Stimulated activated effector memory CD8-positive, alpha-beta T cell treated with anti-CD3 and anti-CD28 coated beads, Interleukin-12 subunit alpha, Interleukin-12 subunit beta, amount 100 ng/mL, for 72 hours (primary cell): ENCODE measurements around the gene UBP1.
"Not testable (repeated sequence)": the region's sequence is repeated elsewhere in the genome, so short reads cannot be mapped to it uniquely, and the experiment has no call there.

Experiments
- ATAC-seq: fragments of 150-1000 bp; cut with Tn5 transposase; 2 replicates; pipeline ENCODE4 v1.10.0; 2021
- DNase-seq, 2 donors: peaks; one replicate each; pipeline ENCODE4 v3.0.0; 2021 to 2022; ENCODE audit warnings: low spot score in 2 of 2
- H3K27ac Mint-ChIP-seq: one replicate; pipeline ENCODE4 v1.8.0; 2022; ENCODE audit warnings: mild to moderate bottlenecking, mixed read lengths
- H3K36me3 Mint-ChIP-seq: one replicate; pipeline ENCODE4 v1.8.0; 2022; ENCODE audit warnings: mild to moderate bottlenecking, mixed read lengths
- H3K4me1 Mint-ChIP-seq: one replicate; pipeline ENCODE4 v1.8.0; 2022; ENCODE audit warnings: mixed read lengths
- H3K4me3 Mint-ChIP-seq: one replicate; pipeline ENCODE4 v1.8.0; 2022; ENCODE audit warnings: mild to moderate bottlenecking, mixed read lengths
- H3K9me3 Mint-ChIP-seq: one replicate; pipeline ENCODE4 v1.8.0; 2022; ENCODE audit warnings: mixed read lengths

UBP1 gene

DNA sequence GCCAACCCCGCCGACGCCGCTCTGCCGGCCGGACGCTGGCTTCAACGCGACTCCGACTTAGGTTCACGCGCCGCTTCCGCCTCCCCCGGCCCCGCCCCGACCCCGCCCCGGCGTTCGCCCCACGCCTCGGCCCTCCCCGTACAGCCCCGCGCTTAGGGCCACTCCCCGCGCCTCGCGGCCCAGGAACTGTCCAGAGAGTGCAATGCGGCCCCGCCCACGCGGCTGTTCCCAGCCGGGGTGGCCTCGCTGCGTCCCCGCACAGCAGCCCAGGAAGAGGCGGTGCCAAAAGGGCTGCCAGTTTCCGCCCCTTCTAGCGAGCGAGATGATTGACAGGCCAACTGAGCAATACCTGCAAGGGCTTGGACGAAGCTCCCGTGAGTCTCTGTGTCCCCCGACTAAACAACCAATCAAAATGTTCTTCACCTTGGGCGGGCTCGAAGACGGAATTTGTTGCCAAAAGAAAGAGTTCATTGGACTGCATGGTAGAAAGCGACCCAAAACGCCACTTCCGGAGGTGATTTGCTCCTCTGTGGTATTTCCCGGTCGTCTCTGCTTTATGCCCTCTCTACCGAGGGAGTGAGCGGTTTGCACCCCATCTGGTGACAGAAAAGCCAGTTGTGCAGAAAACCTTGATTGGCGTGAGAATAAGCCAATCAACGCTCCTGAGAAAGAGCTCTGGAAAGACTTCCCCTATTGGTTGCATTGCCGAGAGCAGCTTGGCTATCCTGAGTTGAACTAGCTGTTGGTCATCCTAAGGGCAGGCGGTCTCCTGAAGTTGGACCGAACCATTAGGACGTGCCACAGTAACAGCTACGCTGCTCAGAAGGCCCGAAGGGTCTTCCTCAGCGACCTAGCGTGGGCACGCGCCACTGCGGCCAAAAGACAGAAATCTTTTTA, at the start of gene UBP1:
TSS of gene UBP1 (minus strand) at position 78 of the 897 bp plus-strand sequence. CDS start 557 bp downstream, outside the sequence.
- Mint-ChIP-seq H3K36me3 (peaks cover 10% of the 10 kb centered on the region), H3K9me3 (no peaks in the 10 kb centered on the region), H3K27ac (peak within 1 kb of the TSS; percentile 100), H3K4me1 (peaks cover 36% of the 10 kb centered on the region), H3K4me3 (peak within 1 kb of the TSS; percentile 100)
- ATAC-seq, result peak; percentile 93
- peak; percentile 98 for DNase-seq

GRCh38 chr3:33488683-33489082, 48.5 kb upstream of the UBP1 start:
- ATAC-seq (no peak), DNase-seq (no peak)
- H3K27ac Mint-ChIP-seq, result no peak overlapping the region
- no peaks in the 10 kb centered on the region for H3K36me3 Mint-ChIP-seq
- no peak overlapping the region for H3K4me3 Mint-ChIP-seq
- no peaks in the 10 kb centered on the region for H3K9me3 Mint-ChIP-seq
- H3K4me1 Mint-ChIP-seq, result no peaks in the 10 kb centered on the region

GRCh38 chr3:33488246-33488645, 48.0 kb upstream of the UBP1 start:
- Mint-ChIP-seq H3K4me3 (no peak overlapping the region), H3K9me3 (no peaks in the 10 kb centered on the region), H3K36me3 (no peaks in the 10 kb centered on the region), H3K27ac (no peak overlapping the region), H3K4me1 (no peaks in the 10 kb centered on the region)
- no peak for DNase-seq
- ATAC-seq, result no peak

- Mint-ChIP-seq H3K36me3 (no peaks in the 10 kb centered on the region), H3K27ac (no peak overlapping the region), H3K4me3 (no peak overlapping the region), H3K4me1 (no peaks in the 10 kb centered on the region), H3K9me3 (no peaks in the 10 kb centered on the region)
- DNase-seq, result no peak
- ATAC-seq, result no peak
These were observed 41.9 kb upstream of the UBP1 start for GRCh38 chr3:33482111-33482521.

DNA sequence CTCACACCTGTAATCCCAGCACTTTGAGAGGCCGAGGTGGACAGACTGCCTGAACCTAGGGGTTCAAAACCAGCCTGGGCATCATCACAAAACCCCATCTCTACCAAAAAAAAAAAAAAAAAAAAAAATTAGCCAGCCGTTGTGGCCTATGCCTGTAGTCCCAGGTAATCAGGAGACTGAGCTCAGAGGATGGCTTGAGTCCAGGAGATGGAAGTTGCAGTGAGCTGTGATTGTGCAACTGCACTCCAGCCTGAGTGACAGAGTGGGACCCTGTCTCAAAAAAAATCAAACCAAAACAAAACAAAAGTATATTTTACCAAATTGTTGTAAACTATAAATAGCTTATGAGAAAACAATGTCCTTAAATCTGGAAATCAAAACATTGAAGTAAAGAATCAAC, 34.7 kb upstream of the UBP1 start:
- Mint-ChIP-seq H3K4me3 (no peak overlapping the region), H3K36me3 (no peaks in the 10 kb centered on the region), H3K27ac (no peak overlapping the region), H3K9me3 (no peaks in the 10 kb centered on the region), H3K4me1 (no peaks in the 10 kb centered on the region)
- ATAC-seq (no peak), DNase-seq (no peak)

- no peak for ATAC-seq
These were observed 33.6 kb upstream of the UBP1 start for GRCh38 chr3:33473813-33474212.

GRCh38 chr3:33467786-33468185, 27.6 kb upstream of the UBP1 start:
- Mint-ChIP-seq H3K4me3 (no peak overlapping the region), H3K9me3 (no peaks in the 10 kb centered on the region), H3K36me3 (no peaks in the 10 kb centered on the region), H3K4me1 (no peaks in the 10 kb centered on the region), H3K27ac (no peak overlapping the region)
- DNase-seq (no peak), ATAC-seq (no peak)

More at GRCh38 chr3:33473813-33474212, 33.6 kb upstream of the UBP1 start:
- Mint-ChIP-seq H3K36me3 (no peaks in the 10 kb centered on the region), H3K4me1 (no peaks in the 10 kb centered on the region), H3K27ac (no peak overlapping the region), H3K4me3 (no peak overlapping the region), H3K9me3 (no peaks in the 10 kb centered on the region)
- no peak for DNase-seq

GRCh38 chr3:33461097-33461496, 20.9 kb upstream of the UBP1 start:
- ATAC-seq (no peak), DNase-seq (no peak)
- Mint-ChIP-seq H3K9me3 (no peaks in the 10 kb centered on the region), H3K4me1 (no peaks in the 10 kb centered on the region), H3K27ac (no peak overlapping the region), H3K4me3 (no peak overlapping the region), H3K36me3 (no peaks in the 10 kb centered on the region)

DNA sequence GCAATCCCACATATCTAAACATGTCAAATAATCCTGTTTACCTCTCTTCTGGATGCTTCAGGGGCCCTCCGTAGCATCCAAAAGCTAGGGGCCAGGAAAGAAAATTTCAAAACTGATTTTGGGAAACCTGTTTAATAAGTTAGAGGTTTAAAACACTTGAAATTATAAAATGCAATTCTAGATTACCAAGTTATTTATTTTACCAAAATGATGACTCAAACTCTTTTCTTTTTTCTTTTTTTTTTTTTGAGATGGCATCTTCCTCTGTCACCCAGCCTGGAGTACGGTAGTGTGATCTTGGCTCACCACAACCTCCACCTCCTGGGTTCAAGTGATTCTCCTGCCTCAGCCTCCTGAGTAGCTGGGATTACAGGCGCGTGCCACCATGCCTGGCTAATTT, 19.4 kb upstream of the UBP1 start:
- H3K36me3 Mint-ChIP-seq, H3K9me3 Mint-ChIP-seq, H3K4me3 Mint-ChIP-seq, H3K4me1 Mint-ChIP-seq, ATAC-seq, H3K27ac Mint-ChIP-seq, DNase-seq: not testable (repeated sequence)

DNA sequence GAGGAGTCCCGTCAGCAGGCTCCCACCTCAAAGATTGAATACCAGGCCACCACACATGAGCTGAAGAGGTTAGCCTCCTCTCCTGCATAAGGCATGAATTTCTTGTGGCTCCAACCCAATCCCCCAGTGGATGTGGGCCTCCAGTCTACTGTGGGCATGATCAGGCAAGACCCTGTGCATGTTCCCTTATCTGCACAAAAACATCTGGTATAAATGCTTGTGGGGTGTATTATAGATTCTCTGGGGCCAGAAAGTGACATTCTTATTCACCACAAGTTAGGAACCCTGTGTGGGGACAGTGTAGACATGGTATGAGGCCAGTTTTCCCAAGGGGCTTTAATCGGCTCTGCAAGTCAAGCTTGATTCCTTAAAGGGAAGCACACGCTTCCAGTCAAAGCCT, 18.2 kb upstream of the UBP1 start:
- Mint-ChIP-seq H3K4me1 (no peaks in the 10 kb centered on the region), H3K9me3 (no peaks in the 10 kb centered on the region), H3K27ac (no peak overlapping the region), H3K4me3 (no peak overlapping the region), H3K36me3 (no peaks in the 10 kb centered on the region)
- DNase-seq (no peak), ATAC-seq (no peak)

DNA sequence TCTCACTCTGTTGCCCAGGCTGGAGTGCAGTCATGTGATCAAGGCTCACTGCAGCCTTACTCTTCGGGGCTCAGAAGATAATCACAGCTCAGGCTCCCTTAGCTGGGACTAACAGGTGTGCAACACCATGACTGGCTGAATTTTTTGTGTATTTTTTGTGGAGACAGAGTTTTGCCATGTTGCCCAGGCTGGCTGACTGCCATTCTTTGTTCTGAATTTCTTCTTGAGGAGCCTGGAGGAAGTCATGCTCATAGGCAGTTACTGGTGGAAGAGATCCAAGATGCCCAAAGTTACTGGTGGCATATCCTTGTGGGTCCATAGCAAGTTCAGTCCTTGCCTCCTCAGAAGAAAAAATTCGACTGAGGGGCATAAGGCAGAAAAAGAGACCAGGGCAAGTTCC, 16.6 kb upstream of the UBP1 start:
- no peak overlapping the region for H3K4me3 Mint-ChIP-seq
- H3K36me3 Mint-ChIP-seq, result no peaks in the 10 kb centered on the region
- H3K9me3 Mint-ChIP-seq, result no peaks in the 10 kb centered on the region
- no peak for DNase-seq
- no peak overlapping the region for H3K27ac Mint-ChIP-seq
- ATAC-seq, result no peak
- peaks cover 5% of the 10 kb centered on the region for H3K4me1 Mint-ChIP-seq

- Mint-ChIP-seq H3K4me3 (no peak overlapping the region), H3K4me1 (peaks cover 6% of the 10 kb centered on the region), H3K27ac (no peak overlapping the region), H3K36me3 (no peaks in the 10 kb centered on the region), H3K9me3 (no peaks in the 10 kb centered on the region)
- no peak for ATAC-seq
- no peak for DNase-seq
These were observed 13.1 kb upstream of the UBP1 start for GRCh38 chr3:33453331-33453761.

DNA sequence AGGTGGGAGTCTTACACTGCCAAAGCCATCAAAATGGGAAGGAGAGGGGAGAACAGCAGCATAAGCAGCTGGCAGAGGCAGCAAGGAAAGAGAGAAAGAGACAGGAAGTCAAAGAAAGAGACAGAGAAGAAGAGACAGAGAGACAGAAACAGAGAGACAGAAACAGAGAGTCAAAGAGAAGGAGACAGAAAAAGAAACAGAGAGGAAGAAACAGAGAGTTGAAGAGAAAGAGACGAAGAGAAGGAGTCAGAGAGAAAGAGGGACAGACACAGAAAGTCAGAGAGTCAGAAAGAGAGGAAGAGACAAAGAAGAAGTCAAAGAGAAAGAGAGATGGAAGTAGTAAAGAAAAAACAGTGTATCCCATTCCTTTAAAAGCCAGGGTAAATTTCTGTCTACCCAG, 11.8 kb upstream of the UBP1 start:
- not testable (repeated sequence) for DNase-seq, H3K27ac Mint-ChIP-seq, ATAC-seq, H3K36me3 Mint-ChIP-seq, H3K4me3 Mint-ChIP-seq, H3K4me1 Mint-ChIP-seq, H3K9me3 Mint-ChIP-seq

DNA sequence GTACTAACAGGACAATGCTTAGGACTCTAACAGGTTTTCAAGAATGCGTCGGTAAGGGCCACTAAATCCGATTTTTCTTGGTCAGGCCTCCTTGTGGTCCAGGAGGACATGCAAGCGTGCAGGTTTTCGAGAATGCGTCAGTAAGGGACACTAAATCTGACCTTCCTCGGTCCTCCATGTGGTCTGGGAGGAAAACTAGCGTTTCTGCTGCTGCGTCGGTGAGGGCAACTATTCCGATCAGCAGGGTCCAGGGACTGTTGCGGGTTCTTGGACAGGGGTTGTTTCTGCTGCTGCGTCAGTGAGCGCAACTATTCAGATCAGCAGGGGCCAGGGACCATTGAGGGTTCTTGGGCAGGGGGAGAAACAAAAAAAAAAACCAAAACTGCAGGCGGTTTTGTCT, 7.8 kb upstream of the UBP1 start:
- no peak overlapping the region for H3K27ac Mint-ChIP-seq
- ATAC-seq (no peak), DNase-seq (no peak)
- peaks cover 6% of the 10 kb centered on the region for H3K4me1 Mint-ChIP-seq
- no peaks in the 10 kb centered on the region for H3K36me3 Mint-ChIP-seq
- no peaks in the 10 kb centered on the region for H3K9me3 Mint-ChIP-seq
- peak overlapping the region; percentile 72 for H3K4me3 Mint-ChIP-seq

- peak overlapping the region; percentile 72 for H3K4me3 Mint-ChIP-seq
- not testable (repeated sequence) for ATAC-seq, DNase-seq, H3K9me3 Mint-ChIP-seq, H3K27ac Mint-ChIP-seq, H3K36me3 Mint-ChIP-seq, H3K4me1 Mint-ChIP-seq
These were observed 7.0 kb upstream of the UBP1 start for GRCh38 chr3:33447256-33447625.

GRCh38 chr3:33442190-33442589, 2.0 kb upstream of the UBP1 start:
- DNase-seq (peak in 1 of 2 donors; percentile 25), ATAC-seq (no peak)
- H3K36me3 Mint-ChIP-seq, result peaks cover 10% of the 10 kb centered on the region
- H3K9me3 Mint-ChIP-seq, result no peaks in the 10 kb centered on the region
- H3K4me1 Mint-ChIP-seq, result peaks cover 26% of the 10 kb centered on the region
- peak overlapping the region; percentile 100 for H3K4me3 Mint-ChIP-seq
- peak overlapping the region; percentile 100 for H3K27ac Mint-ChIP-seq
